ENCODE measurements around the gene ABCC1. TPM values are rescaled to one million over a fixed set of nuclear protein-coding genes. Genes with fewer than 3 reads are reported as not detected.

ABCC1 gene
- total and polyA plus RNA-seq, 2 of the 8 experiments (the other 6 are each of a cell fraction or from before 2014, with no cell fraction given): 42.6 to 66.8 TPM

DNA sequence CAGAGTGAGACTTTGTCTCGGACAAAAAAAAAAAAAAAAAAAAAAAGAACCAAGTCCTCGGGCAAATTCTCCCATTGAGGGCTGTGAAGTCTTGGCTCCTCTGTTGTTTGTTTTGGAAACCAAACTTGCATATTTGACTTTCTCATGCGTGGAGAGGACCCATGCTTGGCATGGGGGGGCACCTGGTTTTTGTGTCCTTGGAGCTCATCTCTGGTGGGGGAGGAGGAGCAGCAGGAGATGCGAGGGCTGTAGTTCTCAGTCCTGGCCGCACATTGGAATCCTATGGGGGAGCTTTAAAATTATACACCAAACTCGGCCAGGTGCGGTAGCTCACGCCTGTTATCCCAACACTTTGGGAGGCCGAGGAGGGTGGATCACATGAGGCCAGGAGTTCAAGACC lies 199.3 kb downstream of the ABCC1 start:
- Histone ChIP-seq H3K9ac (replicated peaks in 1 of 4; ENCODE audit: extremely low read depth in 1 of 4, low read depth in 3 of 4, low read length in 3 of 4) (no peak overlapping the region), H3K14ac (ENCODE audit: insufficient read length) (no peak overlapping the region), H2AK5ac (ENCODE audit: low read depth, low read length) (no peak overlapping the region), H3K23ac (ENCODE audit: insufficient read length) (no peak overlapping the region), H3K27ac (ENCODE audit: low read depth, low read length) (no peak overlapping the region), H3K4me3 (ENCODE audit: extremely low read depth in 1 of 4, insufficient read depth in 2 of 4, low read depth in 3 of 4, low read length in 4 of 4) (no peak overlapping the region), H3K79me1 (ENCODE audit: low read depth, low read length) (no peaks in the 10 kb centered on the region; the same call in 1 of the 2 replicates), H2AFZ (ENCODE audit: low read length) (no peak overlapping the region), H4K8ac (ENCODE audit: extremely low read depth, insufficient read depth, low read length) (no peak overlapping the region), H3K79me2 (ENCODE audit: control insufficient read depth in 1 of 2, insufficient read depth in 2 of 2, low read length in 2 of 2) (no peaks in the 10 kb centered on the region), H3K18ac (ENCODE audit: extremely low read depth, low read length) (no peak overlapping the region), H4K91ac (replicated peaks; ENCODE audit: insufficient read length, low read length) (no peak overlapping the region), H2BK15ac (ENCODE audit: low read length) (no peak overlapping the region), H2BK20ac (ENCODE audit: low read length) (no peak overlapping the region), H3K4me2 (ENCODE audit: insufficient read depth in 1 of 2, low read depth in 2 of 2, low read length in 2 of 2) (no peak overlapping the region), H2BK5ac (ENCODE audit: low read depth, low read length) (no peak overlapping the region), H3K9me3 (ENCODE audit: insufficient read depth in 2 of 2, low read depth in 1 of 2, low read length in 1 of 2) (no peaks in the 10 kb centered on the region), H3K36me3 (ENCODE audit: control insufficient read depth in 2 of 4, insufficient read depth in 4 of 4, low read length in 3 of 4) (peaks cover 0 to 5% (median 2%) of the 10 kb centered on the region in 4 experiments; a peak in 3 of 8 replicates), H3K4me1 (replicated peaks in 1 of 4; ENCODE audit: control insufficient read depth in 3 of 4, insufficient read depth in 4 of 4, low read length in 3 of 4) (peaks cover 0 to 4% (median under 1%) of the 10 kb centered on the region in 4 experiments; a peak in 1 of 7 replicates), H3K23me2 (ENCODE audit: low read depth, low read length) (no peaks in the 10 kb centered on the region), H4K5ac (ENCODE audit: insufficient read length, low read depth, low read length) (no peak overlapping the region), H2BK120ac (replicated peaks; ENCODE audit: low read depth, low read length) (no peak overlapping the region), H3K4ac (replicated peaks; ENCODE audit: insufficient read length, low read depth, low read length) (no peak overlapping the region), H3K56ac (replicated peaks; ENCODE audit: insufficient read length, low read depth, low read length) (no peak overlapping the region), H3K27me3 (replicated peaks in 1 of 4; ENCODE audit: control insufficient read depth in 3 of 4, extremely low read depth in 1 of 4, insufficient read depth in 3 of 4, low read length in 3 of 4) (no peaks in the 10 kb centered on the region), H4K20me1 (replicated peaks in 1 of 2; ENCODE audit: control insufficient read depth in 1 of 2, insufficient read depth in 2 of 2, low read length in 2 of 2) (peaks cover 3 to 6% of the 10 kb centered on the region in 2 experiments), H2BK12ac (ENCODE audit: low read depth, low read length) (no peak overlapping the region)
- 90% methylated on average over 8 of the region's 9 CpGs; no CpG with 5 or more reads in 1 of the 2 experiments for WGBS, 2 experiments (ENCODE audit: extremely low coverage in 1 of 2, insufficient coverage in 1 of 2, insufficient read length in 1 of 2, insufficient replicate concordance in 2 of 2, low coverage in 1 of 2, low lambda C conversion rate in 2 of 2, missing lambda C conversion rate in 1 of 2)
- DNase-seq (ENCODE audit: low read depth in 1 of 2, low spot score in 2 of 2) (no peak), FAIRE-seq (no peak)
- POLR2A ChIA-PET (ENCODE audit: partially characterized antibody): no interaction called here
- CTCF ChIA-PET (ENCODE audit: partially characterized antibody): interaction anchor here (0.8 to 3.1 kb wide), 2 partner anchors 35 to 38 kb away, joined by 3 to 11 read pairs; no protein-coding TSS in a partner anchor
- no peak for TF ChIP-seq HDAC2 (IDR thresholded peaks at IDR 0.05; ENCODE audit: borderline replicate concordance in 1 of 2, low read depth in 2 of 2, low read length in 2 of 2)
- TF ChIP-seq CBX8 (IDR thresholded peaks at IDR 0.05; ENCODE audit: borderline replicate concordance, low read depth, low read length): no peak
- no peak for TF ChIP-seq ATF3 (IDR thresholded peaks at IDR 0.05; ENCODE audit: insufficient read depth, low read depth, low read length)
- TF ChIP-seq RBBP5 (IDR thresholded peaks at IDR 0.05; ENCODE audit: borderline replicate concordance, low read depth, low read length): no peak
- no peak for TF ChIP-seq ZNF274 (IDR thresholded peaks at IDR 0.05; ENCODE audit: borderline replicate concordance, extremely low read depth, low read length)
- no peak for TF ChIP-seq TCF12 (IDR thresholded peaks at IDR 0.05; ENCODE audit: low read depth, low read length)
- no peak for TF ChIP-seq SIN3A (conservative IDR thresholded peaks at IDR 0.05 in 1 of 2, IDR thresholded peaks at IDR 0.05 in 1 of 2; ENCODE audit: low read depth in 1 of 2, low read length in 2 of 2)
- TF ChIP-seq EZH2 (IDR thresholded peaks at IDR 0.05; ENCODE audit: low read depth, low read length, severe bottlenecking): no peak
- TF ChIP-seq SRF (IDR thresholded peaks at IDR 0.05; ENCODE audit: low read depth, low read length): no peak
- TF ChIP-seq TEAD4 (IDR thresholded peaks at IDR 0.05; ENCODE audit: low read depth, low read length): no peak
- no peak for TF ChIP-seq PHF8 (conservative IDR thresholded peaks at IDR 0.05; ENCODE audit: low read depth, low read length)
- TF ChIP-seq SAP30 (IDR thresholded peaks at IDR 0.05; ENCODE audit: insufficient read depth, insufficient replicate concordance, low read length): no peak
- no peak for TF ChIP-seq TAF1 (IDR thresholded peaks at IDR 0.05; ENCODE audit: low read depth, low read length)
